ENCODE results near the gene FAM168B. TPM values are rescaled to one million over a fixed set of nuclear protein-coding genes. Genes with fewer than 3 reads are reported as not detected.

Gene FAM168B
- total and polyA plus RNA-seq, 5 donors = 34.1 to 99.4 (median 86.9) TPM

DNA sequence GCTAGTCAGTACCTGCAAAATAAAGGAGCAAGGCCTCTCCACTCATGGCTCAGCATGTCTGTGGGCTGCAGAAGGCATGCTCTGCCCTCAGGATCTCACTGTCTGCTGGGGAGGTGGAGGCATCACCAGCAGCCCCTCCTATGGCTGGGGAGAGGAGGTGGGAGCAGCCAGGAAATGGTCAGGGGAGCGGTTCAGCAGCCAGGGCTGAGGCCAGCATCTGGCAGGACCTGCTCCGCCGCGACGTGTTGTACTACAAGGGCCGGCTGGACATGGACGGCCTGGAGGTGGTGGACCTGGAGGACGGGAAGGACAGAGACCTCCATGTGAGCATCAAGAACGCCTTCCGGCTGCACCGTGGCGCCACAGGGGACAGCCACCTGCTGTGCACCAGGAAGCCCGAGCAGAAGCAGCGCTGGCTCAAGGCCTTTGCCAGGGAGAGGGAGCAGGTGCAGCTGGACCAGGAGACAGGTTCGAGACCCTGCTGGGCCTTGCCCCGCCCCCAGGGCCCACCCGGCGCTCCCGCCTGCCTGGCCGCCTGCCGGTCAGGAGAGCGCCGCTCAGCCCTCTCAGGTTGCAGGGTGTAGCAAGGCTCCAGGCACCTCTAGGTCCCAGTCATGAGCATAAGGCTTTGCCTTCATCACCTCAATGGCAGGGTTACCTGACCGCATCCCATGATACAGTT is 49.0 kb downstream of the FAM168B start:
- no peak overlapping the region for H3K27ac ChIP-seq (ENCODE audit: low read length)
- WGBS = 85% methylated on average over 24 of the region's 24 CpGs
- no peak for DNase-seq
- no peaks in the 10 kb centered on the region for H3K9me3 ChIP-seq (ENCODE audit: control insufficient read depth, low read length)
- intact Hi-C loops (cut with DNase I) = no loop called here
- no peaks in the 10 kb centered on the region for H3K4me1 ChIP-seq (ENCODE audit: control insufficient read depth, insufficient read depth, low read length)
- no peaks in the 10 kb centered on the region for H3K27me3 ChIP-seq (ENCODE audit: control insufficient read depth, insufficient read depth)
- no peak overlapping the region for H3K4me3 ChIP-seq (ENCODE audit: low read length)
- ATAC-seq = no peak

DNA sequence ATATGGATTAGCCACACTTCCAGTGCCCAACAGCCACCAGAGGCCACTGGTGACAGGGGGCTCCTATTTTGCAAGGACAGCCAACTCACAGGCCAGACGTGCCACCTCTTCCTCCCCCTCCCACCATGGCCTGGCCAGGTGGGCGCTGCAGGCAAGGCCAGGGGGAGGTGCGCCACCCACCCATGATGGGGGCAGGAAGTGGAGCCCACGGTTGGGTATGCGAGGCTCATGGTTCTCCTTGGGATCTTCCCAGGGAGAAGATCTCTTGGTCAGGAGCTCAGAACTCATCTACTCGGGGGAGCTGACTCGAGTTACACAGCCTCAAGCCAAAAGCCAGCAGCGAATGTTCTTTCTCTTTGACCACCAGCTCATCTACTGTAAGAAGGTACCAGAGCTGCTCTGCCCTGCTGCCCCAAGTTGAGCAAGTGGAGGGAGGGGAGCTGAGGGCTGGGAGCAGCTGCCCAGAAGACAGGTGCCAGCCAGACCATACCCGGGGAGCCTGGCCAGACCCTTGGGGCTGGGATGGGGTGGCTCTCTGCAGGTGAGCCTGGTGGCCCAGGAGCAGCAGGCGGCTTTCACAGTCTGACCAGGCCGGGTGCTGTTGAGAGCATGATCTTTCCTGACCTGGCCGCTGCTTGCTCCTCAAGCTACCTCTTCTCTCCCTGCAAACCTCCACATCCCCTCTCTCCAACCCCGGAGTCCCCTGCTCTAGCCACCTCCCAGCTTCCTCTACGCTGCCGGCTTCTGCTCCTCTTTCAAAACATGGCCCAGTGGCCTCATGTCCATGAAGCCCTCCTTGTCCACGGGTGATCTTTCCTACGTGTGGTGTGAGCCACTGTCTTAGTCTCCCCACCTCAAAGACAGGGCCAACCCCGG is 49.8 kb downstream of the FAM168B start:
- peak in 1 of 3 donors; percentile 36 for DNase-seq
- no peak for ATAC-seq
- H3K27me3 ChIP-seq (ENCODE audit: control insufficient read depth, insufficient read depth) = no peaks in the 10 kb centered on the region
- no peaks in the 10 kb centered on the region for H3K9me3 ChIP-seq (ENCODE audit: control insufficient read depth, low read length)
- no peak overlapping the region for H3K27ac ChIP-seq (ENCODE audit: low read length)
- H3K4me1 ChIP-seq (ENCODE audit: control insufficient read depth, insufficient read depth, low read length) = no peaks in the 10 kb centered on the region
- intact Hi-C loops (cut with DNase I) = no loop called here
- no peak overlapping the region for H3K4me3 ChIP-seq (ENCODE audit: low read length)
- 89% methylated on average over 18 of the region's 18 CpGs for WGBS

DNA sequence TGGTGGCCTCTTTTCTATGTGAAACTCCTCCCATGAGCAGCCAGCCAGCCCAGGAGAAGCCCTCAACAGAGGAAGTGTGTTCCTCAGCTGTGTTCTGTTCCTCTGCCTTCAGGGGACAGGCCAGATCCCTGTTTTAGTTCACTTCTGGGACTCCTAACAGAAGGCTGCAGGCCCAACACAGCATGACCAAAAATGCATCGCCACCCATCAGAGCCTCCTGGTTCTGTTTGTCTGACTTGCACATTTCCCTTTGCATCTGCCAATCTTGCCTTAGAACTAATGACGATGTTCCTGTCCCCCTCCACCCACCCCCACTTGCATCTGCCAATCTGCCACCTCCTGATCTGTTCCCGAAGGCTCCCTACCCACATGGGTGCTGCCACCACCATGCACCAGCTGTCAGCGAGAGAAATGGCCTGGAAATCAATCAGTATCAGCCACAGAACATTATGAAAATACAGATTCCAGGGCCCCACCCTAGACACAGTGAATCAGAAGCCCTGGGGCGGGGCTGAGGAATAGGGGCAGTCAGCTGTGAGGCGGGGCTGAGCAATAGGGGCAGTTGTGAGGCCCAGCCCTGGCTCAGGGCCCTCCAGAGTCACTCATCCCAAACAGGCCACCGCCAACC is 51.0 kb downstream of the FAM168B start:
- no peak overlapping the region for H3K4me3 ChIP-seq (ENCODE audit: low read length)
- DNase-seq (no peak), ATAC-seq (no peak)
- whole genome bisulfite sequencing = 94% methylated on average over 7 of the region's 7 CpGs
- H3K4me1 ChIP-seq (ENCODE audit: control insufficient read depth, insufficient read depth, low read length) = no peaks in the 10 kb centered on the region
- H3K9me3 ChIP-seq (ENCODE audit: control insufficient read depth, low read length) = no peaks in the 10 kb centered on the region
- intact Hi-C loops (cut with DNase I) = no loop called here
- no peaks in the 10 kb centered on the region for H3K27me3 ChIP-seq (ENCODE audit: control insufficient read depth, insufficient read depth)
- no peak overlapping the region for H3K27ac ChIP-seq (ENCODE audit: low read length)

DNA sequence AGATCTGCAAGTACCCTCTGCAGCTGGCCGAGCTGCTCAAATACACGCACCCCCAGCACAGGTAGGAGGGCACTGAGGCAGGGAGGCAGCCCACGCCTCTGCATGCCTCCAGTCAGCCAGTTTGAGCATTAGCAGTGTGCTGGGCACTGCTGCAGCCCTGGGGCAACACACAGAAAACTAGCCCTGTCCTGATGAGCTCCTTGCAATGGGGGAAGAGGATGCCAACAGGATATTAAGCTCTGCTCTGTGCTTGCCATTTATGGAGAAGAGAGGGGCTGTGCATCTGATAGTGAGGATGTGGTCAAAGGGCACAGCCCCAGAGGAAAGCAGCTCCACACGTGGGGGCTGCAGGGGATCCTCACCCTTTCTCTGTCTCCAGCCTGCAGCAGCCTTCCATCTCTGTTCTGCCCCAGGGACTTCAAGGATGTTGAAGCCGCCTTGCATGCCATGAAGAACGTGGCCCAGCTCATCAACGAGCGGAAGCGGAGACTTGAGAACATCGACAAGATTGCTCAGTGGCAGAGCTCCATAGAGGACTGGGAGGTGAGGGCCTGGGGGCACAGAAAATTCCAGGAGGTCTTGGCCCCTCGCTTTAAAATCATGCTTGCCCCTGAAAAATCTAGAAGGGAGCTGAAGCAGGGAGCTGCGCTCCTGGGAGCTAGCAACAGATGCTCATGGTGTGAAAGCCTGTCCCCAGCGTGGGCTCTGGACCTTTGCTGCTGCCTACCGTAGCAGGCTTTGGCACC is 51.7 kb downstream of the FAM168B start:
- WGBS = 89% methylated on average over 14 of the region's 14 CpGs
- ATAC-seq (no peak), DNase-seq (peak in 1 of 3 donors; percentile 36)
- Histone ChIP-seq H3K4me3 (ENCODE audit: low read length) (no peak overlapping the region), H3K27me3 (ENCODE audit: control insufficient read depth, insufficient read depth) (no peaks in the 10 kb centered on the region), H3K4me1 (ENCODE audit: control insufficient read depth, insufficient read depth, low read length) (no peaks in the 10 kb centered on the region), H3K9me3 (ENCODE audit: control insufficient read depth, low read length) (no peaks in the 10 kb centered on the region), H3K27ac (ENCODE audit: low read length) (no peak overlapping the region)
- intact Hi-C loops (cut with DNase I) = no loop called here

DNA sequence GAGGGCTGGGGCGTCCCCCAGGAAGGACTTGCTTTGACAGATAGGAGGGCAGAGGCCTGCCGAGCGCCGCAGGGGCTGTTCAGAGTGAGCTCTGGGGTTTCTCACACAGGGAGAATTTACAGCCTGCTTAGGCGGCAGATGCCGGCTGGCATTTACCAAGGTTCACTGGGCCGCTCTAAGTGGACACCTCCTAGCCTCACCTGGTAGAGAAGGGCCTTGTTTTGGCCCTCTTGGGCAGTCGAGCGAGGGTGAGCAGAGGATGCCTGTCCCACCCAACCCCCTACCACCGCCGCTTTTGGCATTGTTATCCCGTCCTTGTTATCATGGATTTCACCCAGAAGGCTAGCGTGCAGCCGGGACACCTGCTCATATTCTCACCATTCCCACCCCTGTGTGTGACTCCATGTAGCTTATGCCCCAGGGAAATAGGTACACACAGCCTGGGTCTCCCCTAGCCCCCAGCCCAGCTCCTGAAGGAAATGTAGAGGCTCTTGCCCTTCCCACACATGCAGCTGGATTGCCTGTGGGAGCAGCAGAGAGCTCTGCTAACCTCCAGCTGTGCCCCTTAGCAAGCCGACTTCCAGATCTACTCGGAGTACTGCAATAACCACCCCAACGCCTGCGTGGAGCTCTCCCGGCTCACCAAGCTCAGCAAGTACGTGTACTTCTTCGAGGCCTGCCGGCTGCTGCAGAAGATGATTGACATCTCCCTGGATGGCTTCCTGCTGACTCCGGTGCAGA is 52.4 kb downstream of the FAM168B start:
- WGBS = 53% methylated on average over 23 of the region's 23 CpGs
- Histone ChIP-seq H3K27me3 (ENCODE audit: control insufficient read depth, insufficient read depth) (no peaks in the 10 kb centered on the region), H3K9me3 (ENCODE audit: control insufficient read depth, low read length) (no peaks in the 10 kb centered on the region), H3K4me3 (ENCODE audit: low read length) (no peak overlapping the region), H3K27ac (ENCODE audit: low read length) (no peak overlapping the region), H3K4me1 (ENCODE audit: control insufficient read depth, insufficient read depth, low read length) (no peaks in the 10 kb centered on the region)
- intact Hi-C loops (cut with DNase I) = no loop called here
- no peak for DNase-seq
- ATAC-seq = no peak

DNA sequence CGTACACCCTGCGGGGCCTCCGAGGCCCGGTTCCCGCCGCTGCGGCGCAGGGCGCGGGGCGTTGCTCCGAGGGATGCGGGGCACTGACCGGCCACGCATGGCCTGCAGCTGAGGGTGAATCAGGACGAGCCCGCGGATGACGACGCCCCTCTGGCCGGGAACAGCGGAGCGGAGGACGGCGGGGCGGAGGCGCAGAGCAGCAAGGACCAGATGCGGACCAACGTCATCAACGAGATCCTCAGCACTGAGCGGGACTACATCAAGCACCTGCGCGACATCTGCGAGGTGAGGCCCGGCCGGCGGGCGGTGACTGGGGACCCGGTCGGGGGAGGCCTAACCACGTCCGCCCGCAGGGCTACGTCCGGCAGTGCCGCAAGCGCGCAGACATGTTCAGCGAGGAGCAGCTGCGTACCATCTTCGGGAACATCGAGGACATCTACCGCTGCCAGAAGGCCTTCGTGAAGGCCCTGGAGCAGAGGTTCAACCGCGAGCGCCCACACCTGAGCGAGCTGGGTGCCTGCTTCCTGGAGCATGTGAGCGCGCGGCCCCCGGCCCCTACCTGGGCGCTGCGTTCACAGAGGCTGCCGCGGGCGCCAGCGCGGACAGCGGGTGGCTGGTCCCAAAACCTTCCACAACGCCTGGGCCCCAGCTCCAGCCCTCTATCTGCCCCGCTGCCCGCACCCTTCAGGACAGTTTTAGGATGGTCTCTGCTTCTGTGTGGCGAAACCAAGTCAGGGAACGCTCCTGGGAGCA is 53.2 kb downstream of the FAM168B start:
- Histone ChIP-seq H3K27ac (ENCODE audit: low read length) (no peak overlapping the region), H3K4me1 (ENCODE audit: control insufficient read depth, insufficient read depth, low read length) (no peaks in the 10 kb centered on the region), H3K4me3 (ENCODE audit: low read length) (no peak overlapping the region), H3K9me3 (ENCODE audit: control insufficient read depth, low read length) (no peaks in the 10 kb centered on the region), H3K27me3 (ENCODE audit: control insufficient read depth, insufficient read depth) (no peaks in the 10 kb centered on the region)
- 26% methylated on average over 75 of the region's 75 CpGs for WGBS
- DNase-seq (no peak), ATAC-seq (no peak)
- intact Hi-C loops (cut with DNase I) = no loop called here

DNA sequence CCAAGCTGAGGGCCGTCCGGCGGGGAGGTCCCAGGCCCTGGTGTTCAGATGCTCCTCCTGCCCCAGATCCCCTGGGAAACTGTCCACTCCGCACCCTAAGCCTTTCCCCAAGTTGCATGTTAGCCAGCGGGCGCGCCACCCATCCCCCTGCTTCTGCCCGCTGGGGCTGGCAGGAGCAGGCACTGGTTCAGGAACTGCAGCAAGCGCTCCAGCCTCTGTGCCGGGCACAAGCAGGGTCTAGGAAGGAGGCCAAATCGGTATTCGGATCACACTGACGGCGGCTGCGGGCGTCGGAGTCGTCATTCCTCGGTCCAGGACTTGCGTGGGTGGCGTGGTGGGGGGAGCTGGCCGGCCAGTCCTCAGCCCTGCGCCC is 53.7 kb downstream of the FAM168B start:
- no peaks in the 10 kb centered on the region for H3K9me3 ChIP-seq (ENCODE audit: control insufficient read depth, low read length)
- no peak overlapping the region for H3K27ac ChIP-seq (ENCODE audit: low read length)
- intact Hi-C loops (cut with DNase I) = no loop called here
- no peaks in the 10 kb centered on the region for H3K4me1 ChIP-seq (ENCODE audit: control insufficient read depth, insufficient read depth, low read length)
- WGBS = 52% methylated on average over 23 of the region's 23 CpGs
- DNase-seq (peak in 1 of 3 donors; percentile 58), ATAC-seq (no peak)
- H3K4me3 ChIP-seq (ENCODE audit: low read length) = no peak overlapping the region
- no peaks in the 10 kb centered on the region for H3K27me3 ChIP-seq (ENCODE audit: control insufficient read depth, insufficient read depth)

DNA sequence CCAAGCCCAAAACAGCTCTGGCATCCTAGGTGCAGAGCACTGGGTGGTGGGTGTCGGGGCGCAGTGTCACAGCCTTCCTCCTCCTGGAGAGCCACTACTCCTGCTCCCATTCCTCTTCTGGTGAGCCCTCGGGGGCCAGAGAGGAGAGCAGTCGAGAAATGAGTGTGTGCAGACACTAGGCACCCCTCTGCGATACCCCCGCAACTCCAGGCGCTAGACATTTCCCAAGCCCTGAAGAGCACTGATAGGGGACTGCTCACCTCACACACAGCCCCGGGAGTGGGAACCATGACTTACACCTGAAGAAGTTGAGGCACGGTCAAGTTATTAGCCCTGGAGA is 54.2 kb downstream of the FAM168B start:
- no peaks in the 10 kb centered on the region for H3K9me3 ChIP-seq (ENCODE audit: control insufficient read depth, low read length)
- no peak overlapping the region for H3K4me3 ChIP-seq (ENCODE audit: low read length)
- ATAC-seq (no peak), DNase-seq (no peak)
- no peaks in the 10 kb centered on the region for H3K27me3 ChIP-seq (ENCODE audit: control insufficient read depth, insufficient read depth)
- intact Hi-C loops (cut with DNase I) = no loop called here
- WGBS = 93% methylated on average over 9 of the region's 9 CpGs
- no peak overlapping the region for H3K27ac ChIP-seq (ENCODE audit: low read length)
- no peaks in the 10 kb centered on the region for H3K4me1 ChIP-seq (ENCODE audit: control insufficient read depth, insufficient read depth, low read length)

DNA sequence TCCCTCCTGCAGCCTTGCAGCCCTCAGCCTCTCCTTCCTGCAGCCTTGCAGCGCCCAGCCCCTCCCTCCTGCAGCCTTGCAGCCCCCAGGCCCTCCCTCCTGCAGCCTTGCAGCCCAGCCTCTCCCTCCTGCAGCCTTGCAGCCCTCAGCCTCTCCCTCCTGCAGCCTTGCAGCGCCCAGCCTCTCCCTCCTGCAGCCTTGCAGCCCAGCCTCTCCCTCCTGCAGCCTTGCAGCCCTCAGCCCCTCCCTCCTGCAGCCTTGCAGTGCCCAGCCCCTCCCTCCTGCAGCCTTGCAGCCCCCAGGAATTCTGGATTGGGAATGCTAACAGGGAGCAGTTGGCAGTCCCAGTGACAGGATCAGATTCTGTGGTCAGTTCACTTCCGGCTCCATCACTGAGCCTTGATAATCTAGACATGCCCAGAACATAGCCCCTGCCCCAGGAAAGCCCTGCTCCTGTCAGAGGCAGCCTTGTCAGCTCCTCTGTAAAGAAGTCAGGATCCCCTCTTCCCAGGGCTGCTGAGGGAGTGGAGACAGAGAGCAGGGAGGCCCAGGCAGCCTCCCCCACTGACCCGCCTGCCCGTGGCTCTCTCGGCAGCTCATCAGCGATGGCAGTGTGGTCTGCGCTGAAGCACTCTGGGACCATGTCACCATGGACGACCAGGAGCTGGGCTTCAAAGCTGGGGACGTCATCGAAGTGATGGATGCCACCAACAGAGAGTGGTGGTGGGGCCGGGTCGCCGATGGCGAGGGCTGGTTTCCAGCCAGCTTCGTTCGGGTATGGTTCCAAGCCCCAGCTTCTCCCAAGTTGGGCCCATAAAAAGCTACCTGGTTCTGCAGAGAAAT is 54.8 kb downstream of the FAM168B start:
- DNase-seq = no peak
- no peaks in the 10 kb centered on the region for H3K4me1 ChIP-seq (ENCODE audit: control insufficient read depth, insufficient read depth, low read length)
- intact Hi-C loops (cut with DNase I) = no loop called here
- no peak overlapping the region for H3K4me3 ChIP-seq (ENCODE audit: low read length)
- 88% methylated on average over 17 of the region's 17 CpGs for WGBS
- H3K27ac ChIP-seq (ENCODE audit: low read length) = no peak overlapping the region
- H3K9me3 ChIP-seq (ENCODE audit: control insufficient read depth, low read length) = no peaks in the 10 kb centered on the region
- no peaks in the 10 kb centered on the region for H3K27me3 ChIP-seq (ENCODE audit: control insufficient read depth, insufficient read depth)
- ATAC-seq = no peak
